ENCODE results near the gene GPC3. TPM values are rescaled to one million over a fixed set of nuclear protein-coding genes. Genes with fewer than 3 reads are reported as not detected.

GPC3 gene
- total RNA-seq, 1 experiment from 2014 or later: 32.4 TPM

- no peak for TF ChIP-seq ZNF219 (CRISPR knock-in tag; IDR thresholded peaks at IDR 0.05; ENCODE audit: borderline replicate concordance)
- TF ChIP-seq CREB1 (CRISPR knock-in tag; IDR thresholded peaks at IDR 0.05): no peak
- TF ChIP-seq ZNF317 (CRISPR knock-in tag; IDR thresholded peaks at IDR 0.05; ENCODE audit: borderline replicate concordance, low read depth): no peak
- no peak for TF ChIP-seq TEAD1 (CRISPR knock-in tag; IDR thresholded peaks at IDR 0.05)
- TF ChIP-seq RELA (CRISPR knock-in tag; IDR thresholded peaks at IDR 0.05; ENCODE audit: borderline replicate concordance): no peak
- TF ChIP-seq CBFB (CRISPR knock-in tag; IDR thresholded peaks at IDR 0.05; ENCODE audit: low read depth): no peak
- TF ChIP-seq, protein P1, sequence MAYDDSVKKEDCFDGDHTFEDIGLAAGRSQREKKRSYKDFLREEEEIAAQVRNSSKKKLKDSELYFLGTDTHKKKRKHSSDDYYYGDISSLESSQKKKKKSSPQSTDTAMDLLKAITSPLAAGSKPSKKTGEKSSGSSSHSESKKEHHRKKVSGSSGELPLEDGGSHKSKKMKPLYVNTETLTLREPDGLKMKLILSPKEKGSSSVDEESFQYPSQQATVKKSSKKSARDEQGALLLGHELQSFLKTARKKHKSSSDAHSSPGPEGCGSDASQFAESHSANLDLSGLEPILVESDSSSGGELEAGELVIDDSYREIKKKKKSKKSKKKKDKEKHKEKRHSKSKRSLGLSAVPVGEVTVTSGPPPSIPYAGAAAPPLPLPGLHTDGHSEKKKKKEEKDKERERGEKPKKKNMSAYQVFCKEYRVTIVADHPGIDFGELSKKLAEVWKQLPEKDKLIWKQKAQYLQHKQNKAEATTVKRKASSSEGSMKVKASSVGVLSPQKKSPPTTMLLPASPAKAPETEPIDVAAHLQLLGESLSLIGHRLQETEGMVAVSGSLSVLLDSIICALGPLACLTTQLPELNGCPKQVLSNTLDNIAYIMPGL (CRISPR knock-in tag; IDR thresholded peaks at IDR 0.05): no peak
- TF ChIP-seq ZBTB21 (CRISPR knock-in tag; IDR thresholded peaks at IDR 0.05; ENCODE audit: borderline replicate concordance): no peak
- TF ChIP-seq ESRRA (CRISPR knock-in tag; IDR thresholded peaks at IDR 0.05; ENCODE audit: borderline replicate concordance): no peak
- no peak for TF ChIP-seq TEAD4 (CRISPR knock-in tag; IDR thresholded peaks at IDR 0.05)
- DNase-seq (ENCODE audit: low spot score) (no peak), ATAC-seq (no peak)
- ChIA-PET CTCF (no interaction called here), POLR2A (no interaction called here)
- Mint-ChIP-seq H3K9me3 (no peaks in the 10 kb centered on the region), H3K4me1 (peaks cover 17% of the 10 kb centered on the region), H3K36me3 (0 out of 2 replicates have a peak, but pooled peaks cover 3% of the 10 kb centered on the region), H3K27me3 (ENCODE audit: low read depth) (no peaks in the 10 kb centered on the region; the same call in 1 of the 2 replicates), H3K27ac (no peak overlapping the region), H3K4me3 (no peak overlapping the region)
Measured at GRCh38 chrX:133537142-133537541, 448.3 kb downstream of the GPC3 start.

DNA sequence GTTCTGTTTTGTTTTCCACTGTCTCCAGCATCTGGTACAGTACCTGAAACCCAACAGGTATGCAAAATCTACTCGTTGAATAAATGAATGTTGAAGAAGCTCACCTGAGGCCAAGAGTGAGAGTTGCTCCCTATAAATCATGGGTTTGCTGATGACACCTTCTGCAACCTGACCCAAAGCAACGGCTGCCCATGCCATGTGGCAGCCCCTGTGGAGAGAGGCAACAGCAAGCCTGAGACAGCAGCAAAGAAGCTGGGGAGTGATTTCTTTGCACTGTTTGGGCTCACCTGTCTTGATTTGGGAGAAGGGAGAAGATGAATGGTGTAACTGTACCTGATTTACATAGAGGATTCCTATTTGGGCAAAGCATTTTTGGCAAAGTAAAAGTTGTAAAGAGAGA, 450.3 kb downstream of the GPC3 start:
- no peak overlapping the region for H3K4me3 Mint-ChIP-seq
- H3K4me1 Mint-ChIP-seq: peaks cover 17% of the 10 kb centered on the region
- H3K27ac Mint-ChIP-seq: no peak overlapping the region; the same call in 1 of the 2 replicates
- CTCF ChIA-PET: no interaction called here
- H3K27me3 Mint-ChIP-seq (ENCODE audit: low read depth): no peaks in the 10 kb centered on the region; the same call in 1 of the 2 replicates
- TF ChIP-seq, protein P2, sequence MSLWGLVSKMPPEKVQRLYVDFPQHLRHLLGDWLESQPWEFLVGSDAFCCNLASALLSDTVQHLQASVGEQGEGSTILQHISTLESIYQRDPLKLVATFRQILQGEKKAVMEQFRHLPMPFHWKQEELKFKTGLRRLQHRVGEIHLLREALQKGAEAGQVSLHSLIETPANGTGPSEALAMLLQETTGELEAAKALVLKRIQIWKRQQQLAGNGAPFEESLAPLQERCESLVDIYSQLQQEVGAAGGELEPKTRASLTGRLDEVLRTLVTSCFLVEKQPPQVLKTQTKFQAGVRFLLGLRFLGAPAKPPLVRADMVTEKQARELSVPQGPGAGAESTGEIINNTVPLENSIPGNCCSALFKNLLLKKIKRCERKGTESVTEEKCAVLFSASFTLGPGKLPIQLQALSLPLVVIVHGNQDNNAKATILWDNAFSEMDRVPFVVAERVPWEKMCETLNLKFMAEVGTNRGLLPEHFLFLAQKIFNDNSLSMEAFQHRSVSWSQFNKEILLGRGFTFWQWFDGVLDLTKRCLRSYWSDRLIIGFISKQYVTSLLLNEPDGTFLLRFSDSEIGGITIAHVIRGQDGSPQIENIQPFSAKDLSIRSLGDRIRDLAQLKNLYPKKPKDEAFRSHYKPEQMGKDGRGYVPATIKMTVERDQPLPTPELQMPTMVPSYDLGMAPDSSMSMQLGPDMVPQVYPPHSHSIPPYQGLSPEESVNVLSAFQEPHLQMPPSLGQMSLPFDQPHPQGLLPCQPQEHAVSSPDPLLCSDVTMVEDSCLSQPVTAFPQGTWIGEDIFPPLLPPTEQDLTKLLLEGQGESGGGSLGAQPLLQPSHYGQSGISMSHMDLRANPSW (CRISPR knock-in tag; conservative IDR thresholded peaks at IDR 0.05; ENCODE audit: low read depth): no peak
- TF ChIP-seq ZNF512 (CRISPR knock-in tag; IDR thresholded peaks at IDR 0.05; ENCODE audit: borderline replicate concordance): no peak
- no peak for TF ChIP-seq HMGA2 (CRISPR knock-in tag; IDR thresholded peaks at IDR 0.05)
- no peak for TF ChIP-seq IRF2 (CRISPR knock-in tag; IDR thresholded peaks at IDR 0.05; ENCODE audit: borderline replicate concordance, low read depth)
- TF ChIP-seq JAZF1 (CRISPR knock-in tag; IDR thresholded peaks at IDR 0.05): no peak
- no peak for TF ChIP-seq MAX (CRISPR knock-in tag; IDR thresholded peaks at IDR 0.05)
- TF ChIP-seq TEAD1 (CRISPR knock-in tag; IDR thresholded peaks at IDR 0.05): no peak
- TF ChIP-seq ZNF416 (CRISPR knock-in tag; IDR thresholded peaks at IDR 0.05): no peak
- no peak for TF ChIP-seq PREB (CRISPR knock-in tag; IDR thresholded peaks at IDR 0.05; ENCODE audit: borderline replicate concordance)
- no peak for TF ChIP-seq FOXP4 (CRISPR knock-in tag; IDR thresholded peaks at IDR 0.05)
- no peak for TF ChIP-seq TCF7 (CRISPR knock-in tag; IDR thresholded peaks at IDR 0.05; ENCODE audit: low read depth)
- TF ChIP-seq, protein P3, sequence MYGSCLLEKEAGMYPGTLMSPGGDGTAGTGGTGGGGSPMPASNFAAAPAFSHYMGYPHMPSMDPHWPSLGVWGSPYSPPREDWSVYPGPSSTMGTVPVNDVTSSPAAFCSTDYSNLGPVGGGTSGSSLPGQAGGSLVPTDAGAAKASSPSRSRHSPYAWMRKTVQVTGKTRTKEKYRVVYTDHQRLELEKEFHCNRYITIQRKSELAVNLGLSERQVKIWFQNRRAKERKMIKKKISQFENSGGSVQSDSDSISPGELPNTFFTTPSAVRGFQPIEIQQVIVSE (CRISPR knock-in tag; IDR thresholded peaks at IDR 0.05; ENCODE audit: borderline replicate concordance): no peak
- H3K9me3 Mint-ChIP-seq: no peaks in the 10 kb centered on the region
- ATAC-seq: no peak
- DNase-seq (ENCODE audit: low spot score): no peak
- POLR2A ChIA-PET: no interaction called here
- H3K36me3 Mint-ChIP-seq: 0 out of 2 replicates have a peak, but pooled peaks cover 3% of the 10 kb centered on the region
